Measurements from ENCODE around the gene NR2F2. TPM values are rescaled to one million over a fixed set of nuclear protein-coding genes. Genes with fewer than 3 reads are reported as not detected.

NR2F2 gene
- total RNA-seq, 1 donor from 2014 or later, result 15.9 TPM

DNA sequence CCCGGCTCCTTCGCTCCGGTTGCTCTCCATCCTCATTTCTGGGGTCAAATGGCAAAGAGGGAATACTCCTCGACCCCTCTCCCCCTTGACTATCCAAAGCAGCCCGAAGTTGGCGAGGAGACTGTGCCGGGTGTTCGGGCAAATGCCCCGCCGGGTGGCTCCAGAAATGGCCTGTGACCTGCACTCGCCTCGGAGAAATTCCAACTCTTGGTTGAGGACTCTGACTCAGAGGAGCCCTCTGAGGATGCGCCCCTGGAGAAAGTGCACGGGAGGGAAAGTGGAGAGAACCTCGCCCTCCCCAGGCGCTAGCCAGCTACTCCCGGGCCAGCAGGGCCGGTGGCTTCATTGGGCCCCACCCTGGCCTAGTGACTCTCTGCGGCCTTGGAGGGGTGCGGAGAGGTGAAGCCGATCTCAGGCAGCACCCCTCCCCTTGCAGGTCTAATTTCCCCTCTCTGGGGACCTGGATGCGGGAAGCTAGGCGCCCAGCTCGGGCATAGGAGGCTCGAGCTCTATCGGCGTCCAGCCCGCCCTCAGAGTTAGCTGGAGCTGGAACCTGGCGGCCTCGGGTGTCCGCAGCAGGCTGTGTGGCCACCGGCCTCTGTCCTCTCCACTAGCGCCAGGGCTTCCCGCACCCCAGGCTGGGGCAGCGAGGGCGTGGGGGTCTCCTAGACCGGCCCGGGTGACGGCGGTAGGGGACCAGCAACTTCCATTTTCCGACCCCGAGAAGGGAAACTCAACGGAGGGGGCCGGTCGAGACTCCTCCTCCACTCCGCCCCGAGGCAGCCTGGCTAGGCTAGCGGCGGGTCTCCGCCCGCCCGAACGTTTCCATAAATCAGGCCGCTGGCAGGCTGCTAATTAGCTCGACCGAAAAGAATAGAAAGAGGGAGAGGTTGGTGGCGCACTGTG is 29.4 kb downstream of the NR2F2 start:
- Mint-ChIP-seq H3K27me3 (ENCODE audit: unreplicated experiment) (peaks cover 31% of the 10 kb centered on the region), H3K36me3 (ENCODE audit: low read depth, unreplicated experiment) (no peaks in the 10 kb centered on the region), H3K27ac (ENCODE audit: unreplicated experiment) (no peak overlapping the region), H3K9me3 (ENCODE audit: unreplicated experiment) (no peaks in the 10 kb centered on the region), H3K4me1 (ENCODE audit: unreplicated experiment) (peaks cover 24% of the 10 kb centered on the region), H3K4me3 (ENCODE audit: unreplicated experiment) (no peak overlapping the region)
- TF ChIP-seq, protein P1, sequence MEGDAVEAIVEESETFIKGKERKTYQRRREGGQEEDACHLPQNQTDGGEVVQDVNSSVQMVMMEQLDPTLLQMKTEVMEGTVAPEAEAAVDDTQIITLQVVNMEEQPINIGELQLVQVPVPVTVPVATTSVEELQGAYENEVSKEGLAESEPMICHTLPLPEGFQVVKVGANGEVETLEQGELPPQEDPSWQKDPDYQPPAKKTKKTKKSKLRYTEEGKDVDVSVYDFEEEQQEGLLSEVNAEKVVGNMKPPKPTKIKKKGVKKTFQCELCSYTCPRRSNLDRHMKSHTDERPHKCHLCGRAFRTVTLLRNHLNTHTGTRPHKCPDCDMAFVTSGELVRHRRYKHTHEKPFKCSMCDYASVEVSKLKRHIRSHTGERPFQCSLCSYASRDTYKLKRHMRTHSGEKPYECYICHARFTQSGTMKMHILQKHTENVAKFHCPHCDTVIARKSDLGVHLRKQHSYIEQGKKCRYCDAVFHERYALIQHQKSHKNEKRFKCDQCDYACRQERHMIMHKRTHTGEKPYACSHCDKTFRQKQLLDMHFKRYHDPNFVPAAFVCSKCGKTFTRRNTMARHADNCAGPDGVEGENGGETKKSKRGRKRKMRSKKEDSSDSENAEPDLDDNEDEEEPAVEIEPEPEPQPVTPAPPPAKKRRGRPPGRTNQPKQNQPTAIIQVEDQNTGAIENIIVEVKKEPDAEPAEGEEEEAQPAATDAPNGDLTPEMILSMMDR (IDR thresholded peaks at IDR 0.05; ENCODE audit: unreplicated experiment), result no peak
- no peak for DNase-seq (ENCODE audit: low spot score)

DNA sequence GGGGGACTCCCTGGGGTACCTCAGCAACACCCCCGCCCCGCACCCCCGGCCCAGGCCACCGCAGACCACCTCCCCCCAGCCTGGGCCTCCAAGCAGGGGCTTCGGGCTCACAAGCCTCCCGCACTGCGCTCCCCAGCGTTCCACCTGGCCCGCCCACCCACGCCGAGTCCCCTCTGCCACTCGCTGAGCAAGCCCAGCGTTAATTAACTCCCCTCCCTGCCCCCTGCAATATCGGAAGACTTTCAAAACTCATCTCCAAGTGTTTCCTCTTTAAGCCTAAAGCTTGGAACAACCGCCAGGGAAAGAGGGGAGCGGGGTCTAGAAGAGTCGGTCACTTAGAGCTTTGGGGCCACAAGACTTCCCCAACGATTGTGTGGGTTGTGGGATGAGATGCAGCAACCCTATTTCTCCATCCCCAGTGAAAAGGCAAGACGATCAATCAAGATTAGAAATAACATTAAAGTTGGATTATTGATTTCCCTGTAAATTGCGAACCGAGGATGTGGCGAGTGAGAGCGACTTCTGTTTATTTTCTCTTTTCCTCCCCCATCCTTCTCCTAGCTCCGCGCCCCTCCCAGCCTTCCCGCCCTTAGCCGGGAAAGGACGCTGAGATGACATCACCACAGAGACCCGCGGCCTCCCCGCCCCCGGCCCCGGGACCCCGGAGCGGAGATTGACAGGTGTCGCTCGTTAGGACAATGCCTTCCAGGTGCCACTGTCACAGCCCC is 30.2 kb downstream of the NR2F2 start:
- peaks cover 24% of the 10 kb centered on the region for H3K4me1 Mint-ChIP-seq (ENCODE audit: unreplicated experiment)
- no peak overlapping the region for H3K27ac Mint-ChIP-seq (ENCODE audit: unreplicated experiment)
- DNase-seq (ENCODE audit: low spot score), result no peak
- H3K9me3 Mint-ChIP-seq (ENCODE audit: unreplicated experiment), result no peaks in the 10 kb centered on the region
- peak overlapping the region; percentile 60 for H3K4me3 Mint-ChIP-seq (ENCODE audit: unreplicated experiment)
- TF ChIP-seq, protein P1 (IDR thresholded peaks at IDR 0.05; ENCODE audit: unreplicated experiment), result no peak
- no peaks in the 10 kb centered on the region for H3K36me3 Mint-ChIP-seq (ENCODE audit: low read depth, unreplicated experiment)
- H3K27me3 Mint-ChIP-seq (ENCODE audit: unreplicated experiment), result peaks cover 34% of the 10 kb centered on the region

DNA sequence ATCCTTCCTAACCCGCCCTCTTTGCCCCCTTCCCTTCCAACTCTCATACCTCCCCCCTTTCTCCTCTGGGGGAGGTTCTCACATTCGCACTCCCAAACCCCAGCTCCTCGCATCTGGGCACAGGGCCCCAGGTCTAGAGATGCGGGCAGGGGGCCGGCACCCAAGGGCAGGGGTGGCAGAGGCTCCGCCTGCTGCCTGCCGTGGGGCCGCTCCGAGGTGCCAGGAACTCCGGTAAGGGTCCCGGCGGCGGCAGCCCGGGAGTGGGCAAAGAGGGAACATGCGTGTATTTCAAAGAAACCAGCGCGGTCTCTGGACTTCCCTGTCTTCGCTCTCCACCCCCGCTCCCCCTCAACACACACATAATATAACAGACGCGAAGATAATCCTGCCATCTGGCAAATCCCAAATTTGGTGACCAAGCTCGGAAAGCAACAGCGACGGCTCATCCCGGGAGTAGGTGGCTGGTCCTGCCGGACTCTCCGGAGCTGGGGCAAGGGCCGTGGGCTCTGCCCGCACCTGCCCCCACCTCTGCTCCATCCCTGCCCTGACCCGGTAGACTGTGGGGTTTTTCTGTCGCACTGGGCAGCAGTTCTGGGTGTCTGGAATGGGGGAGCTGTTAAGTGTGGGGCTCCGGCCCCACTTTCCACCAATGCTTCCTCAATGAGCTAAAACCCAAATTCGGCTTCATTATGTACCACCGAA is 31.0 kb downstream of the NR2F2 start:
- Mint-ChIP-seq H3K27ac (ENCODE audit: unreplicated experiment) (no peak overlapping the region), H3K4me1 (ENCODE audit: unreplicated experiment) (peaks cover 24% of the 10 kb centered on the region), H3K27me3 (ENCODE audit: unreplicated experiment) (peaks cover 38% of the 10 kb centered on the region), H3K36me3 (ENCODE audit: low read depth, unreplicated experiment) (no peaks in the 10 kb centered on the region), H3K4me3 (ENCODE audit: unreplicated experiment) (no peak overlapping the region), H3K9me3 (ENCODE audit: unreplicated experiment) (no peaks in the 10 kb centered on the region)
- TF ChIP-seq, protein P1 (IDR thresholded peaks at IDR 0.05; ENCODE audit: unreplicated experiment), result no peak
- DNase-seq (ENCODE audit: low spot score), result no peak

DNA sequence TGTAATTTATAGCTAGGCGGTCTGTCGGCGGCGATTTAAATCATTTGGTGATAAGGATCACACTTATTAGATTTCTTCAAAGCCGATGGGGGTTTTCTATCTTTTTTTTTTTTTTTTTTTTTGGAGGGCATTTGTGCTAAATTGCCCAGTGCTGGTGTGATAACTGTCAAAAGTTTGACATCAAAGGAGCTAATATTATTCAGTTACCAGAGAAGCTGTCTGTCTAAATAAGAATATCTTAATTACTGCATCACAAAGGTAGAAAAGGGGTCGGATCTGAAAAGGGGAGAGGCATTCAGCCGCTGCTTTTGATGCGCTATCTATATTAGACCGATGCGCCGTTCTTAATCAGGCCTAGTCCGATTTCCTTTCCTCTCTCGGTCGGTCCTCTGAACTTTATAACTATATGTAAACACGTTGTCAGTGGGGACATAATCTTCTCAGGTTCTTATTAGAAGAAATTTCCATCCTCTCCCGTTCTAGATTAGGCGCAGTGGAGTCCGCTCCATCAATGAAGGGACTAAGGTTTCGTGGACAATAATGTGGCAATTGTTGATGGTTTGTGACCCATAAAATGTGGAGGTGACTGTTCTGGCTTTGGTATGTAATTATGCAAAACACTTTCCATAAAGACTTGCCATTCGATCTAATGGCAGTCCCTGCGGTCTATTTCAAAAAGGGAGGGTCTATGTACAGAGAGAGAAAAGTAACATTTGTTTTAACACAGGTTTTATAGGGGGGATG is 31.7 kb downstream of the NR2F2 start:
- Mint-ChIP-seq H3K4me1 (ENCODE audit: unreplicated experiment) (peaks cover 27% of the 10 kb centered on the region), H3K9me3 (ENCODE audit: unreplicated experiment) (no peaks in the 10 kb centered on the region), H3K27ac (ENCODE audit: unreplicated experiment) (no peak overlapping the region), H3K27me3 (ENCODE audit: unreplicated experiment) (peaks cover 44% of the 10 kb centered on the region), H3K36me3 (ENCODE audit: low read depth, unreplicated experiment) (no peaks in the 10 kb centered on the region), H3K4me3 (ENCODE audit: unreplicated experiment) (no peak overlapping the region)
- no peak for DNase-seq (ENCODE audit: low spot score)
- TF ChIP-seq, protein P1 (IDR thresholded peaks at IDR 0.05; ENCODE audit: unreplicated experiment), result no peak
